NT2/D1 (cell line): Measurements from ENCODE around the gene SUSD1.

Source experiments
- SUZ12 ChIP-seq: IDR thresholded peaks from 2 replicates; pipeline ENCODE4 v1.6.1; 2011; ENCODE audit not compliant: insufficient read length, insufficient read depth; ENCODE audit errors: extremely low read depth
- YY1 ChIP-seq: IDR thresholded peaks from 2 replicates; pipeline ENCODE4 v1.6.1; 2011; ENCODE audit not compliant: insufficient read length, insufficient read depth
- ZNF274 ChIP-seq: IDR thresholded peaks from 2 replicates; pipeline ENCODE4 v1.6.1; 2011; ENCODE audit warnings: mild to moderate bottlenecking, low read depth, low read length

DNA sequence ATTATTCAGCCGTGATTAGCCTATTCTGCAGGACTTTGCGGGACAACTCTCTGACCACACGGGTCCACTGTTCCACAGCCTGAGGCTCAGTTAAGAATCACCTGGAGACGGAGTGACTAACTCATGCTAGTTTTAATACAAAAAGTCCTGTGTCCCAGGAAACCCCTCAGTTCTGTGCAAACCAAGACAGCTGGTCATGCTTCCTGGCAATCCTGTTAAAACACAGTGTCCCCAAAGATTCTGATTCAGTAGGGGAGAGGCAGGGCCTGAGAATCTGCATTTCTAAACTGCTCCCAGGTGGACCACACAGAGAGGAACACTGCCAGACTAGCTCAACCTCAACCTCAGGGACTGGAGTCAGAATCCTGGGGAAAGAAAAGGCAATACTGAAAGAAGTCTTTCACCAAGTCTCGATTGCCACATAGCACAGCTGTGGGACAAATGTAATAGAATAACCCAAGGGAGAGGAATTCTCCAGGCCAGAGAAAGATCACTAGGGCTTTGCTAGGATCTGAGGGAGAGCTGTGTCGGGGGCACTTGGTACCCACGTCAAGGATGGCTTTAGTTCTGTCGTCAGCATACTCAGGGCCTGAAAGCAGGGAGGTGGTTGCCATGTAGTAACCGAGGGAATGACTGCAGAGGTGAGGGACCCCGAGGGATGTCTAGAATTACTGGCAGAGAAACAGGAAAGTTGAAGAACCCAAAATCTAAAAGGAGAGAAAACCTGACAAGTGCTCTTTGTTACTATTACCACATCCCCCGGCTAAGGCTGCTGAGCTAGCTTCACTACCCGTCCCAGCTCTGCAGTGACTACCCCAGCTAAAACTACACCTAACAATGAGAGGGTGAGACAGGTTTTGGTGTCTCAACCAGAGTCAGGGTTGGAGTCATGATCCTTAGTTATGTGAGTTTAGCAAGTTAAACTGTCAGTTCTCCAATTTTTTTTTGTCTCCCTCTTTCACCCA lies 8.6 kb downstream of the SUSD1 start:
- TF ChIP-seq YY1: no peak
- no peak for TF ChIP-seq ZNF274
- no peak for TF ChIP-seq SUZ12
